Measurements from ENCODE around the gene LTBP3.

DNA sequence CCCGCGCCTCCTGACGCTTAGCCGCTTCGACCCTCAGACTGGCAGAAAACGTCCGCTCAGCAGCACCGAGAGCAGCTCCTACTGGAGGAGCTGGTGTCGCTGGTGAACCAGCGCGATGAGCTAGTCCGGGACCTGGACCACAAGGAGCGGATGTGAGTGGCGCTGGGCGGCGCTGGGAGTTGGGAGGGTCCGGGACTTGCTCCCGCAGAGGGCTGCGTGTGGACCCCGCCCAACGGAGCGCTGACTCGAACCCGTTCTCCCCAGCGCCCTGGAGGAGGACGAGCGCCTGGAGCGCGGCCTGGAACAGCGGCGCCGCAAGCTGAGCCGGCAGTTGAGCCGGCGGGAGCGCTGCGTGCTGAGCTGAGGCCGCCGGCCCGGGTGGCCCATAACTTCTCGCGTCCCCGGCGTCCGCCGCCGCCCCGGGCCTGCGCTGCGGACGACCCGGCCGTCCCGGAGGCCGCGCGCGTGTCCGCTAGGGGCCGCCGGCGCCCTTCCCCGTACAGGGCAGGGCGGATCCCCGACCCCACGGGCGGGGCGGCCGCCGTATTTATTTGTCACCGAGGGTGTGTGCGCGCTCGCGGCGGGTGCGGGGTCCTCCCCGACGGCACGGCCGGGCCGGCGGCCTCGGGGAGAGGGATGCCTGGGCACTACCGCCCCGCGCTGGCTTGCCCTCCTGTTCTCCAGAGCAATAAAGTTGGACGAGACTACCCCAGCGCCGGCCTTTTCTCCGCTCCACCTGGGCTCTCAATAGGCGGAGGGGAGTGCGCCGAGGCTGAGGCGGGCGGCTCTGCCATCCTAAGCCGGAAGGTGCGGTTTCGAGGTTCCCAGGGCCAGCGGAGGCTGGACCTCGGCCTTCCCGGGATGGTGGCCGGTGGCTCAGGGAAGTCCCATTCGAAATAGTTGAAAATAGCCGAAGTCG lies 34.0 kb upstream of the LTBP3 start:
- TF ChIP-seq SUZ12 (IDR thresholded peaks at IDR 0.05; ENCODE audit: extremely low read depth, insufficient read depth, insufficient read length) (no peak), YY1 (IDR thresholded peaks at IDR 0.05; ENCODE audit: insufficient read depth, insufficient read length) (no peak)

All from NT2/D1 (cell line).